Measurements from ENCODE around the gene SPDYA.

GRCh38 chr2:28871620-28872019 is 61.0 kb downstream of the SPDYA start:
- TF ChIP-seq CTCF (IDR thresholded peaks at IDR 0.05): no peak
- TF ChIP-seq EZH2 (IDR thresholded peaks at IDR 0.05): no peak
- TF ChIP-seq EZH2phosphoT487 (IDR thresholded peaks at IDR 0.05): no peak
